ENCODE data around the gene PSMG3.

The PSMG3 gene

GRCh38 chr7:1552200-1552599 lies 17.6 kb downstream of the PSMG3 start:
- DNase-seq, result no peak
- in situ Hi-C loops (cut with HindIII; ENCODE audit: low pct_ligation_motif_present, low pct_unique_long_range_greater_than_20kb, low sequenced_read_pairs), result no loop called here

GRCh38 chr7:1550846-1551155 lies 19.0 kb downstream of the PSMG3 start:
- in situ Hi-C loops (cut with HindIII; ENCODE audit: low pct_ligation_motif_present, low pct_unique_long_range_greater_than_20kb, low sequenced_read_pairs), result no loop called here
- DNase-seq, result no peak

GRCh38 chr7:1550005-1550845 lies 19.6 kb downstream of the PSMG3 start:
- in situ Hi-C loops (cut with HindIII; ENCODE audit: low pct_ligation_motif_present, low pct_unique_long_range_greater_than_20kb, low sequenced_read_pairs), result no loop called here
- DNase-seq, result no peak

GRCh38 chr7:1549357-1550004 lies 20.4 kb downstream of the PSMG3 start:
- in situ Hi-C loops (cut with HindIII; ENCODE audit: low pct_ligation_motif_present, low pct_unique_long_range_greater_than_20kb, low sequenced_read_pairs), result no loop called here
- DNase-seq, result no peak

GRCh38 chr7:1548944-1549343 lies 20.9 kb downstream of the PSMG3 start:
- in situ Hi-C loops (cut with HindIII; ENCODE audit: low pct_ligation_motif_present, low pct_unique_long_range_greater_than_20kb, low sequenced_read_pairs), result no loop called here
- no peak for DNase-seq

GRCh38 chr7:1548438-1548831 lies 21.4 kb downstream of the PSMG3 start:
- no peak for DNase-seq
- in situ Hi-C loops (cut with HindIII; ENCODE audit: low pct_ligation_motif_present, low pct_unique_long_range_greater_than_20kb, low sequenced_read_pairs), result no loop called here

- in situ Hi-C loops (cut with HindIII; ENCODE audit: low pct_ligation_motif_present, low pct_unique_long_range_greater_than_20kb, low sequenced_read_pairs), result no loop called here
- DNase-seq, result no peak
Observed at GRCh38 chr7:1547777-1548437, 21.9 kb downstream of the PSMG3 start.

- no peak for DNase-seq
- in situ Hi-C loops (cut with HindIII; ENCODE audit: low pct_ligation_motif_present, low pct_unique_long_range_greater_than_20kb, low sequenced_read_pairs), result no loop called here
Observed at GRCh38 chr7:1546909-1547776, 22.7 kb downstream of the PSMG3 start.

- no peak for DNase-seq
- in situ Hi-C loops (cut with HindIII; ENCODE audit: low pct_ligation_motif_present, low pct_unique_long_range_greater_than_20kb, low sequenced_read_pairs), result no loop called here
Observed at GRCh38 chr7:1546274-1546908, 23.4 kb downstream of the PSMG3 start.

GRCh38 chr7:1545417-1546246 lies 24.2 kb downstream of the PSMG3 start:
- DNase-seq, result no peak
- in situ Hi-C loops (cut with HindIII; ENCODE audit: low pct_ligation_motif_present, low pct_unique_long_range_greater_than_20kb, low sequenced_read_pairs), result no loop called here

GRCh38 chr7:1544896-1545416 lies 24.9 kb downstream of the PSMG3 start:
- in situ Hi-C loops (cut with HindIII; ENCODE audit: low pct_ligation_motif_present, low pct_unique_long_range_greater_than_20kb, low sequenced_read_pairs), result no loop called here
- DNase-seq, result no peak

GRCh38 chr7:1544178-1544895 lies 25.5 kb downstream of the PSMG3 start:
- in situ Hi-C loops (cut with HindIII; ENCODE audit: low pct_ligation_motif_present, low pct_unique_long_range_greater_than_20kb, low sequenced_read_pairs), result no loop called here
- DNase-seq, result no peak

- DNase-seq, result no peak
- in situ Hi-C loops (cut with HindIII; ENCODE audit: low pct_ligation_motif_present, low pct_unique_long_range_greater_than_20kb, low sequenced_read_pairs), result no loop called here
Observed at GRCh38 chr7:1543826-1544177, 26.0 kb downstream of the PSMG3 start.

GRCh38 chr7:1542841-1543747 lies 26.7 kb downstream of the PSMG3 start:
- in situ Hi-C loops (cut with HindIII; ENCODE audit: low pct_ligation_motif_present, low pct_unique_long_range_greater_than_20kb, low sequenced_read_pairs), result no loop called here
- DNase-seq, result no peak

GRCh38 chr7:1542329-1542728 lies 27.5 kb downstream of the PSMG3 start:
- DNase-seq, result no peak
- in situ Hi-C loops (cut with HindIII; ENCODE audit: low pct_ligation_motif_present, low pct_unique_long_range_greater_than_20kb, low sequenced_read_pairs), result no loop called here

All from ACHN (cell line).